Islet of Langerhans (tissue), 1 donor: ENCODE data around the gene FLCN.

Source experiments
- FAIRE-seq: peaks from one replicate; lab custom pipeline; 2011; peaks lifted over from hg19 to GRCh38; lab: Jason Lieb, UNC

FLCN gene

GRCh38 chr17:17235212-17236174 lies 1.5 kb downstream of the FLCN start:
- FAIRE-seq = no peak

DNA sequence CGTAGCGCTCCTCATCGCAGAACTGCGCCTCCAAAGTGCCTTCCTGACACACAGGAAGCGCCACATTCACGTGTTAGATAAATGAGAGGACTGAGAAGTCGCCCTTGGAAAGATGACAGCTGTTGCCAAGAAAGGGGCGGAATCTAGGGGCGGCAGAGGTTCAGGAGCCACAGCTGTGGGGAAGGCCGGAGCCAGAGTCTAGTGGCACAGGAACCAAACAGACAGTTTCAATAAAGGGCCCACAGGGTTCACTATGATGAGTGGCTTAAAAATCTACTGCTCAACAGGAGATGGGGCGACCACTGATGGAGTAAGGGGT lies 4.7 kb downstream of the FLCN start:
- FAIRE-seq = no peak

DNA sequence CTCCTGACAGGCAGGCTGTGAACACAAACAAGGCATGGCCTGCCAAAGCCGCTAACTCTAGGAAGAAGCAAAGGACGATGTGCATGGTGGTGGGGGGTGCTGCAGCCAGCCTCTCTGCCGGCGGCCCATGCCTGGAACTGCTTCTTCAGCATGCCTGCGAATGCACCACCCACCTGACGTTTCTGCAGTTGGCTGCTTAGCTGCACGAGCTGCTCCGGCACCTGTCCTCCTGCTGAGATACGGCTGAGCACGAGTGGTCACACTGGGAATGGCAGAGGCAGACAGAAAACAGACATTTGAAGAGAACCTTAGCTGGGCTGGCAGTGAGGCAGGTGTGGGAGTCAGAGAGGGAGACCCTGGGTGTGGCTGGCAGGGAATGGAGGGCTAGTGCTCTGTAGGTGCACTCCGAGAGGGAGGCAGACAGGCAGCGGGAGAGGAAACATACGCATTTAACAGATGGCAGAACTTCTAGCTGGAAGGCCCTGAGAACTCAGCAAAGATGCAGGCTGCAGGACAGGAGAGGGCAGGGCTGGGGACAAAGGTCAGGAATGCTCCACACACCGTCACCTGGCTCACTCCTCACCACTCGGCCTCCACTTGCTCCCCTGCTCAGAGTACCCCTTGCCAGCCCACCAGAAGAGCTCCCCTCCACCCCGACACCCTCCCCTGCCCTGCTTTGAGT lies 5.2 kb downstream of the FLCN start:
- no peak for FAIRE-seq

GRCh38 chr17:17229416-17230384 lies 7.3 kb downstream of the FLCN start:
- FAIRE-seq = no peak

DNA sequence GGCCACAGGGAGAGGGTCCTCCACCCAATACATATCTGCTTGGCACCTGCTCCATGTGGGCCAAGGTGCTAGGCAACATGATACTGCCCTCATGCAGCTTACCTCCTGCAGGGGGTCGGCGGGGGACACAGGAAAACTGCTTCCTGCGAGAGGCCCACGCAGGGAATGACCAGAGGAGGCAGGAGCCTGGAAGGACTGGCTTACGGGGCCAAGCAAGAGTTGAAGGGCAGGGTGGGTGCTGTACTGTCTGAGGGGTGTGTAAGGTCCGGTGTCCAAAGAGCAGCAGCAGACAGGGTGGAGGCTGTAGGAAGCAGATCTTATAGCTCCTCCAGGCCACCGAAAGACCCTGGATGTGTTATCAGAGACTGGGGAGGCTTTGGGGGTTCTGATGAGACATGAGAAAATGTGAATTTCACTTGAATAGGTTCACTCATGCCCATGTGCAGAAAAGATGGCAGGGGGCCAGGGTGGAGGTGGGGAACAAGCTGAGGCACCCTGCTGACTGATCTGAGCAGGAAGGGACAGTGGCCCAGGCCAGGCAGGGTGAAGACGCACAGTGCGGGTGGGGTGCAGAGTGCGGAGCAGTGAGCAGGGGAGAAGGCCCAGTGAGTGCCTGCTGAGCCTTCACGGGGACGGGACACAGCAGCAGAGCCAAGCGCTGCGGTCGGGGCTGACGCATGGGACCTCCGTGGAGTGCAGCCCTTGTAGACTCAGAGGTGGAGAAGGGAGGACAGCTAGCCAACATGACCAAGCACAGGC lies 8.3 kb downstream of the FLCN start:
- no peak for FAIRE-seq

- FAIRE-seq = no peak
These were observed 9.1 kb downstream of the FLCN start for GRCh38 chr17:17227608-17228520.

GRCh38 chr17:17226451-17227265 lies 10.3 kb downstream of the FLCN start:
- no peak for FAIRE-seq

GRCh38 chr17:17225901-17226300 lies 11.1 kb downstream of the FLCN start:
- FAIRE-seq = no peak

- no peak for FAIRE-seq
These were observed 12.8 kb downstream of the FLCN start for GRCh38 chr17:17224137-17224536.

DNA sequence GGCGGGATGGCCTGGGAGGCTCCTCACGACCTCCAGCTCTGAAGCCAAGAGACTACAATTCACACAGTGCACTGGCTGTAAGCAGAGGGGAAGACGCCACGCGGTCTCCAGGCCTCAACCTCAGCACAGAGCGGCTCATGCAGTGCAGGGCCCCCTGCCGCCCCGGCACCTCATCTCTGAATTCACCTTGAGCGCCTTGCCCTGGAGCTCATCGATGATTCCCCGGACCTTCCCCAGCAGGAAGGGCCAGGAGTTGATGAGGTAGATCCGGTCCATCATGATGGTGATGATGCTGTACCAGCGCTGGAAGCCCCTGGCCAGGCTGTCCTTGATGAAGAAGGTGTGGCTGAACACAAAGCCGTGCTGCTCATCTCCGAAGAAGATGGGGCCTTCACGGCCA lies 13.2 kb downstream of the FLCN start:
- no peak for FAIRE-seq

DNA sequence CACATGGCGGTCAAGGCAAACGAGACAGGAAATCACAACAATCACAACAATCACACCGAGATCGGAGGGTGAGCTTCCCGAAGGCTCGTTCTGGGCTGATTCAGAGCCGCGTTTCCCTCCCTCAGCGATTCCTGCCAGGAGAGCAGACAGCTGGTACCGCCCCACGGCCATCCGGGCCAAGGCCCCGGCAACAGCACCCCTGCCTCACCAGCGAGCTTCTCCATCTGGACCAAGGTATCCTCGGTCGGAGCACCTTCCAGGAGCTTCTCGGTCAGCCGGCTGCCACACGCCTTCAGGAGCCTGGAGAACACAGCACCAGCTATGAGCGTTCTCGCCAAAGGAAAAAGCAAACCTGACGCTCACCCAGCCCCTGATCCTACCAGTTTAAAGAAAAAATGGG lies 15.6 kb downstream of the FLCN start:
- no peak for FAIRE-seq

- FAIRE-seq = no peak
These were observed 16.4 kb downstream of the FLCN start for GRCh38 chr17:17220529-17220928.

DNA sequence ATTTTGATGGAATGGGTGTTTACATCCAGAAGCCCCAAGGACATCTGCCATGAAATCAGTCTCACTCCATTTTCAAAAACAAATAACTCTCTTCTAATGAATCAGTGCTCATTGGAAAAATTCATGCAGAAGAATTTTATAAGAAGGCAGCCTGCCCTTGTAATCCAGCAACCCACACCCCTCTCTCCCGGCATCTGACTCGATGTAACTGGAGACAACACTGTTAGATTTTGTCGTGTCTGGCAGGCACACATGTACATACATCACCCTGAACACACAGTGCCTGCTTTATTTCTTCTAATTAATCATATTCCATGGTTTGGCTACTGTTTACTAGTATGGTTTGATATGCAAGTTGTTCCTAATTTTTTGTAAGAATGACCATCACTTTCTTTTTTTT lies 19.0 kb downstream of the FLCN start:
- no peak for FAIRE-seq

DNA sequence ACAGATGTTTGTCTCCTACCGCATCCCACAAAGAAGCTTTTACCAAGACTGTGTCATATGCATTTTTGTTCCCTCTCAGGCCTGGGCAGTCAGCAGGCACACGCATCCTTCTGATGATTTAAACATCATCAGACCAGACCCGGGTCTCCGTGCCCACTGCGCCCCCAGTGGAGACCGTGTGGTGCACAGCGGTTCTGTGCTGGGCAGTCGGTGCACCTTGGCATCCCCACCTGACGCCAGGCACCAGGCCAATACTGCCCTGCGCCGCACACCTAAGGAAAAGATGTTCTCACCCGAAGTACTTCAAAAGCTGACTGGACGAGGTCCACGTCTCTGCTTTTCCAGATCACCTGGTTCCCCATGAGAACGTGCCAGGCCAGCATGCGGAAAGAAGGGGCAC lies 20.2 kb downstream of the FLCN start:
- no peak for FAIRE-seq

DNA sequence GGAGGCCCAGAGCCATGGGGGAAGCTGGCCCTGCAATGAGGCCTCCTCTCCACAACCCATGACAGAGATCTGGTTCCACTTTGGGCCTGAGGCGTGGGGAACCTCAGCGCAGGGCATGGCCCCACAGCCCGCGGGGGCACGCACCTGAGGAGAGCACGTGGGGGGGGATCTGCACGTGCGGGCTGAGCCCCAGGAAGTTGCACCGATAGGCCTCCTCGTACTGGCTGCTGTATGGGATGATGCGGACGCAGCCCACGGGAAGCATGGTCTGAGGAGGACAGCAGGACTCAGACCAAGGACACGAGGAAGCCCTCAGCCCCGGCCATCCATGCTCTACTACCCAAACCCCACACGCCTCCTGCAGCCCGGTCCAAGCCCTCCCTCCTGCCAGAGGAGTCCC lies 20.7 kb downstream of the FLCN start:
- no peak for FAIRE-seq

GRCh38 chr17:17215575-17215974 lies 21.4 kb downstream of the FLCN start:
- FAIRE-seq = no peak

DNA sequence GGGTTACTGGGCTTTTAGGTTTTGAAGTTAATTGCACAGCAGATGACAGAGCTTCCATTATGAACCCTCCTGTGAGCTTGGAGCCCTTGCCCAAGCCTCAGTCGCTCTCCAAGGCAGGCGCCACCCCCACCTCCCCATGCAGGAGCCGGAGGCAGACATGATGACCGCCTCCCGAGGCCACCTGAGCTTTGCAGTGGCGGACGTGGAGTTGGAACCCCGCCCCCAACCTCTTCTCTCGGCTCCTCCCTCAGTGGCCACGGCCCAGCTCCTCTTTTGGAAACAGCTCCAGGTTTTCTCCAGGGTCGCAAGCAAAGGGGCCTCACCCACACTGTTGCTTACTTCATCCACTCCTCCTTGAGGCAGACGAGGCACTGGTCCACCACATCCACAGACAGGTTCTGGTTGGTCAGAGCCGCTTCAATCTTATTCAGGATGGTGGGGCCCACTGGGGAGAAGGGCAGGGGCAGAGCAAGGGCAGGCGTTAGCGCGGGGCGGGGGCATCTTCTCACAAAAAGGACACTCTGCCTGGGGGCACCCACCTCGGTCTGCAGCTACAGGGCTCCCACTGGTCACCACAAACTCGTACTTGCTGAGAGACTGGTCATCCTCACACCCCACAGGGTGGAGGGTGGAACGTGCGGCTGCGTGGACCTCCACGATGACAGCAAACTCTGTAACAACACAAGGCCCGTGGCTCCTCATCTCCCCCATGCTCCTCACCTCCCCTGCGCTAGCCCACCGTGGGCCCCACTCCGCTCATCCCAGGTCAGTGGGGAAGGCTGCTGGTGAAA lies 22.1 kb downstream of the FLCN start:
- no peak for FAIRE-seq

DNA sequence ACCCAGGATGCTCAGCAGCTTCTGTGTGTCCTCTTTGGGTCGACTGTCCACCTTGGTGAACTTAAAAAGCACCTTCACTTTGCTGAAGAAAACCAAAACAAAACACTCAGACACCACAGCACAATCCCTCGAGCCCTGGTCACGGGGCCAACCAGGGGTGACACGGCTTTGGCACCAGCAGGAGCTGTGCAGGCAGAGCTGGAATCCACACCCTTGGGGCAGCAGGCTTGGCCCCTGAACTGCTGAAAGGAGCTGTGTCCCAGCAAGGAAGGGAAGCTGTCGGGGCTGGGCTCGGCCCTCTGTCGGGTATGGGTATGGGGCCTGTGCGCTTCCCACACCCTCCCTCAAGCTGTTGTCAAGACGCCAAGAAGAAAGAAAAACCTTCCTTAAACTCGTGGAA lies 23.2 kb downstream of the FLCN start:
- FAIRE-seq = no peak

- FAIRE-seq = no peak
These were observed 29.0 kb downstream of the FLCN start for GRCh38 chr17:17207998-17208397.
